ENCODE data around the gene ZC2HC1B.

The ZC2HC1B gene

DNA sequence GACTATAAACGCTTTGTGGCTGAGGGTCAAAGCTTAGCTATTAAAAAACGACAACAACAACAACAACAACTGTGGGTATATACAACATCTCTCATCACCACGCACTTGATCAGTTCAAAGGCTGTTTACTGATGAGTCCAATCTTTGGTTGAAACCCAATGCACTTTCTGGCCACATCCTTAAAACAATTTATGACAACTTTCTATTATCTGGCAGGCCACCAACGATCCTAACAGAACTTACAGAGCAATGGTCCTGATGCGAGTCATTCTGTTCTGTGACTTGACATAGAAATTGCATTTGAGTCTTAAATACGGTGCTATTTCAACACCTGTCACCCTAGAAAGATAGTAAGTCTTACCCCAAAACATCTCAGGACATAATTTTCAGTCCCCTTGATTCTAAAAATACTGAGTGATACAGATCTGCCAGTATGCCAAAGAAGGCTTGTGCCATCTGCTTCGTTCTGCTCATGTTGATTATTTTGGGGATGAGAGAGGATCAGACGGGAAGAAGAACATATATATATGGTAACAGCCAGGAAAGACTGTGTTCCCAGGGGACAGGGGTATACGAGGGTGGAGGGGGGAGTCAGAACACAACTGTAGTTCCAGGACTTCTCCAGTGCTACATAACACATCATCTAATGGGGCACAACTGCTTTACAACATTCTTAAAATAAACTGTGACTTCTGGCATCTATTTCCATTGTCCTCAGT is 87.9 kb downstream of the ZC2HC1B start:
- TF ChIP-seq, protein P1, sequence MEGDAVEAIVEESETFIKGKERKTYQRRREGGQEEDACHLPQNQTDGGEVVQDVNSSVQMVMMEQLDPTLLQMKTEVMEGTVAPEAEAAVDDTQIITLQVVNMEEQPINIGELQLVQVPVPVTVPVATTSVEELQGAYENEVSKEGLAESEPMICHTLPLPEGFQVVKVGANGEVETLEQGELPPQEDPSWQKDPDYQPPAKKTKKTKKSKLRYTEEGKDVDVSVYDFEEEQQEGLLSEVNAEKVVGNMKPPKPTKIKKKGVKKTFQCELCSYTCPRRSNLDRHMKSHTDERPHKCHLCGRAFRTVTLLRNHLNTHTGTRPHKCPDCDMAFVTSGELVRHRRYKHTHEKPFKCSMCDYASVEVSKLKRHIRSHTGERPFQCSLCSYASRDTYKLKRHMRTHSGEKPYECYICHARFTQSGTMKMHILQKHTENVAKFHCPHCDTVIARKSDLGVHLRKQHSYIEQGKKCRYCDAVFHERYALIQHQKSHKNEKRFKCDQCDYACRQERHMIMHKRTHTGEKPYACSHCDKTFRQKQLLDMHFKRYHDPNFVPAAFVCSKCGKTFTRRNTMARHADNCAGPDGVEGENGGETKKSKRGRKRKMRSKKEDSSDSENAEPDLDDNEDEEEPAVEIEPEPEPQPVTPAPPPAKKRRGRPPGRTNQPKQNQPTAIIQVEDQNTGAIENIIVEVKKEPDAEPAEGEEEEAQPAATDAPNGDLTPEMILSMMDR (IDR thresholded peaks at IDR 0.05; ENCODE audit: insufficient read depth, low read depth, low read length, missing control alignments): no peak
- no peak for DNase-seq (ENCODE audit: low read depth)
- H3K4me3 ChIP-seq (ENCODE audit: low read depth, low read length): no peak overlapping the region

DNA sequence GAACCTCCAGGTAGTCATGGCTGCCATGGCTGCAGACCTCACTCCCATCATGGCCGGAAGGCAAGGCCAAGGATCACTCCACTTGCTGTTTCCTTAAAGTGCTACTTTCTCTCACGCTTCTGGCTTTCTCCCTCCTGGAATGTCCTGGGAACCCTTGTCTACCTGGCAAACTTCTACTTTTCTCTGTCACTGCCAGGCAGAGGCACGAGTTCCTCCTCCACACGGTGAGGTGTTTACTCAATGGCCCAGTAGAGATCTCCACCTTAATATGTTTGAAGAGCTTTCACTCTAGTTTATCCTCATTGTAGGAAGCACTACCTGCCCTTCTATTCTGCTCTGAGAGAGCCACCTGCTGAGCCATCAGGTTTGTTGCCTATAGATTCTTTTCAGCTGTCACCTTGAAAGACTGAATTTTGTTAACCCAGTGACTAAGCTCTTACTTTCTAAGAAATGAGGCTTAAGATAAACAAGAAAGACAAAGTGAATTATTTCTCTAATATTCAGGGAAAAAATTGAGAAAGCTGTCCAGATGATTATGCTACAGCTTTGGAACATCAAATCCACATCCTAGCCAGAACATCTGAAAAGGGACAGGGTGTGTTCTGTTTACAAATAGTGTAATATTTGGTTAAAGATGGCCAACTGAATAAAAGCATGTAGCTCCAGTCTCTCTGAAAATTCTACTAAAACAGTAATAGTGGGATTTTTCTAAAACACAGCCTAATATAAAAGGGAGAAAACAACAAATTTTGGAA is 88.8 kb downstream of the ZC2HC1B start:
- H3K4me3 ChIP-seq (ENCODE audit: low read depth, low read length): no peak overlapping the region
- no peak for DNase-seq (ENCODE audit: low read depth)
- TF ChIP-seq, protein P1 (IDR thresholded peaks at IDR 0.05; ENCODE audit: insufficient read depth, low read depth, low read length, missing control alignments): no peak

DNA sequence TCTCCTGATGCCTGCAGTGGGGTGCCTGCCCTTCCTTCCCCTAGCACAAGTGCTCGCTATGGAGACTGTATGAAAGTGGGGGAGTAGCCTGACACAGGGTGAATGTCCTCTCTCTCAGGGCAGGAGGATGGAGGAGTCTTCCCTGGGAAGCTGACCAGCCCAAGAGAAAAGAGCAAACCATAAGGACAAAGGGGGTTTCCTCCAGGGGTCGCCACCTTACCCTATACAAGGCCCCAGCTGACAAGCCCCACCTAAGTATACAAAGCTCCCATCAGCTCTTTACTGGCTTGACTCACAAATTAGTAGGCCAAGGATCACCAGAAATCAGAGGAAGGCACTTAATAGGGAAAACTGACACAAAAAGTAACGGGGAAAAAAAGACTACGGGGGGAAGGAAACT is 89.6 kb downstream of the ZC2HC1B start:
- H3K4me3 ChIP-seq (ENCODE audit: low read depth, low read length): no peak overlapping the region
- TF ChIP-seq, protein P1 (IDR thresholded peaks at IDR 0.05; ENCODE audit: insufficient read depth, low read depth, low read length, missing control alignments): no peak
- DNase-seq (ENCODE audit: low read depth): no peak

DNA sequence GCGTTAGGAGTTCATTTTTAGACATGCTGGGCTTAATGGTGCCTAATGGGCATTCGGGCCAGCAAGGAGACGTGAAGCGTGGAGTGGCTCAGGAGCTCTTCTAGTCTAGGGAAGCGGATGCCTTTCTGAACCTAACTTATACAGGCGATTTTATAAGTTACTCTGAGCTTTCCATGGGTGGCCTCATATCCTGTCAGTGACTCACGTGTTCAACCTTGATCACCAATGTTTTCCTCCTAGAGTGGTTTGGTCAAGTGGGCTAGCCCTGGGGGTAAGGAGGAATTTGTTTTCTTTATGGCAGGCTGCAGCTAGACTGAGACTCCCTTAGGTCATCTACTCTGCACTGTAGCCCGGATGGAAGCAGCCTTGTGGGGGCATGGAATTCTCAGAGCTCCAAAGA is 91.7 kb downstream of the ZC2HC1B start:
- H3K4me3 ChIP-seq (ENCODE audit: low read depth, low read length): no peak overlapping the region
- DNase-seq (ENCODE audit: low read depth): no peak
- TF ChIP-seq, protein P1 (IDR thresholded peaks at IDR 0.05; ENCODE audit: insufficient read depth, low read depth, low read length, missing control alignments): no peak

DNA sequence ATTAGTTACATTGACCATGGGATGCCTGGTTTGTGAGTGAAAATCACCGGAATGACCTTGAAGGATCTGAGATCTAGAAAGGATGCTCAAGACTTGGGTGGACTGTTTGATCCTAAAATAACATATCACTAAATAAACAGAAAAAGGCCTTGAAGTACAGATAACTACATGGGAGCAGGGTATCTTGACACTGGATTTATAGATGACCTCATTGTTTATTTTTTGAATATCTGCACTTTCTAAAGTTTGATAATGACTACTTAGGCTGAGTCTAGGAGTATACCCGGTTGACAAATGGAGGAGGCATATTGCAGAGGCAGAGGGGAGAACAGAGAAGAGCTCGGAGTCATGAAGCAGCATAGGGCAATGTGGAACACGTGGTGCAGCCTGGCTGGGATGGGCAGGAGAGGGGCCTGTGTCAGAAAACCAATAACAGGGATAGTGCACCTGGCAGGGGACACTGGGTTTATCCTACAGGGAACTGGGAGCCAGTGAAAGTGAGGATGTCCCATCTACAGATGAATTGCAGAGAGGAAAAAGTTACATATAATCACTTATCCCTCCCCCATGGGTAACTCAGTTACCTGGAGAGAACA is 93.5 kb downstream of the ZC2HC1B start:
- H3K4me3 ChIP-seq (ENCODE audit: low read depth, low read length): no peak overlapping the region
- TF ChIP-seq, protein P1 (IDR thresholded peaks at IDR 0.05; ENCODE audit: insufficient read depth, low read depth, low read length, missing control alignments): no peak

DNA sequence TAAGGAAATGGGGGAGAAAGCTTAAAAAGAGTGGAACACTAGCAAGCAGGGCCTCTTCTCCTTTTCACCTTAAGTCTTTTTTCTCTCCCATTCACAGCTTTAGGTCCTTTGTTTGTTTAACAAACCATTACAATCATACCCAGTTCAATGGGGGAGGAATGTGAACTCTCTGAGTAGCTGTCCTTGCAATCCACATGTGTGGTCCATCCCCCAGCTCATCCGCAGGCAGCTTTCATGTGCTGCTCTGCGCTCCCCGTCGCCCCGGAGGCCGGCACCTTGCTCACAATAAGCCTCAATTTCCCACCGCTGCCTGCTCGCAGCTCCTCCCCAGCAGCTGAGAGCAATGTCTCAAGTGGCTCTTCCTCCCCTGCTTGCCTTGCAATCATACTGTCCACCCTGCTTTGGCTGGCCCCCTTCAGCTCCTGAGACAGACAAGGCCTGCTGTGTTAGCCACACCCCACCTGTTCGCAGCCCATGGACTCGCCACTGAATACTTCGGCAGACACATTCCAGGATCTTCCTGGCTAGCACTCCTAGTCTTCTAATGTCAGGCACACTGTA is 94.6 kb downstream of the ZC2HC1B start:
- no peak overlapping the region for H3K4me3 ChIP-seq (ENCODE audit: low read depth, low read length)
- TF ChIP-seq, protein P1 (IDR thresholded peaks at IDR 0.05; ENCODE audit: insufficient read depth, low read depth, low read length, missing control alignments): no peak
- DNase-seq (ENCODE audit: low read depth): no peak

More for the DNA sequence above, 93.5 kb downstream of the ZC2HC1B start:
- DNase-seq (ENCODE audit: low read depth): no peak

Data from GM12865 (cell line).